ENCODE measurements around the gene CNKSR3. TPM values are rescaled to one million over a fixed set of nuclear protein-coding genes. Genes with fewer than 3 reads are reported as not detected.

CNKSR3 gene
- polyA plus RNA-seq, 1 donor from 2014 or later, result 3.0 TPM

- H4K20me1 ChIP-seq (ENCODE audit: insufficient read depth), result no peaks in the 10 kb centered on the region
- no peaks in the 10 kb centered on the region for H3K36me3 ChIP-seq (ENCODE audit: insufficient read depth, low read length)
- H3K9me2 ChIP-seq (ENCODE audit: insufficient read depth, low read length), result no peaks in the 10 kb centered on the region
- H3K27ac ChIP-seq (ENCODE audit: low read length), result no peak overlapping the region
- no peak overlapping the region for H3K9ac ChIP-seq (ENCODE audit: low read length)
- H3K27me3 ChIP-seq (ENCODE audit: insufficient read depth, low read depth, low read length), result no peaks in the 10 kb centered on the region
- H3K4me2 ChIP-seq (ENCODE audit: low read length), result no peak overlapping the region
- TF ChIP-seq REST (IDR thresholded peaks at IDR 0.05; ENCODE audit: borderline replicate concordance) (no peak), CTCF (IDR thresholded peaks at IDR 0.05; ENCODE audit: poor library complexity, severe bottlenecking) (no peak), TAF1 (IDR thresholded peaks at IDR 0.05; ENCODE audit: low read depth) (no peak), MXI1 (conservative IDR thresholded peaks at IDR 0.05; ENCODE audit: poor library complexity, severe bottlenecking) (no peak), EP300 (conservative IDR thresholded peaks at IDR 0.05; ENCODE audit: poor library complexity, severe bottlenecking) (no peak), RAD21 (conservative IDR thresholded peaks at IDR 0.05) (no peak), SMC3 (conservative IDR thresholded peaks at IDR 0.05; ENCODE audit: poor library complexity) (no peak), EZH2 (IDR thresholded peaks at IDR 0.05; ENCODE audit: borderline replicate concordance, insufficient read depth, low read length, poor library complexity, severe bottlenecking) (no peak), POLR2AphosphoS5 (IDR thresholded peaks at IDR 0.05) (no peak)
- no peak overlapping the region for H2AFZ ChIP-seq (ENCODE audit: low read depth, low read length)
- no peak overlapping the region for H3K4me3 ChIP-seq (ENCODE audit: low read length)
- no peaks in the 10 kb centered on the region for H3F3A ChIP-seq (ENCODE audit: insufficient read depth, low read length, poor library complexity, severe bottlenecking)
- H3K9me3 ChIP-seq (ENCODE audit: low read length), result no peaks in the 10 kb centered on the region
- H3K79me2 ChIP-seq (replicated peaks; ENCODE audit: insufficient read depth, low read length), result peaks cover 15% of the 10 kb centered on the region
Observed at GRCh38 chr6:154506582-154506981, 3.9 kb downstream of the CNKSR3 start.

- Histone ChIP-seq H3K36me3 (ENCODE audit: insufficient read depth, low read length) (no peaks in the 10 kb centered on the region), H3F3A (ENCODE audit: insufficient read depth, low read length, poor library complexity, severe bottlenecking) (no peaks in the 10 kb centered on the region), H4K20me1 (ENCODE audit: insufficient read depth) (no peaks in the 10 kb centered on the region), H3K27me3 (ENCODE audit: insufficient read depth, low read depth, low read length) (no peaks in the 10 kb centered on the region), H3K4me2 (ENCODE audit: low read length) (no peak overlapping the region), H3K9ac (ENCODE audit: low read length) (no peak overlapping the region), H3K9me3 (ENCODE audit: low read length) (no peaks in the 10 kb centered on the region), H3K79me2 (replicated peaks; ENCODE audit: insufficient read depth, low read length) (peaks cover 15% of the 10 kb centered on the region), H3K27ac (ENCODE audit: low read length) (no peak overlapping the region), H3K9me2 (ENCODE audit: insufficient read depth, low read length) (no peaks in the 10 kb centered on the region), H2AFZ (ENCODE audit: low read depth, low read length) (no peak overlapping the region), H3K4me3 (ENCODE audit: low read length) (no peak overlapping the region)
- no peak for TF ChIP-seq EZH2 (IDR thresholded peaks at IDR 0.05; ENCODE audit: borderline replicate concordance, insufficient read depth, low read length, poor library complexity, severe bottlenecking)
- TF ChIP-seq POLR2AphosphoS5 (IDR thresholded peaks at IDR 0.05), result no peak
- no peak for TF ChIP-seq REST (IDR thresholded peaks at IDR 0.05; ENCODE audit: borderline replicate concordance)
- TF ChIP-seq MXI1 (conservative IDR thresholded peaks at IDR 0.05; ENCODE audit: poor library complexity, severe bottlenecking), result no peak
- no peak for TF ChIP-seq SMC3 (conservative IDR thresholded peaks at IDR 0.05; ENCODE audit: poor library complexity)
- TF ChIP-seq TAF1 (IDR thresholded peaks at IDR 0.05; ENCODE audit: low read depth), result no peak
- TF ChIP-seq RAD21 (conservative IDR thresholded peaks at IDR 0.05), result no peak
- no peak for TF ChIP-seq CTCF (IDR thresholded peaks at IDR 0.05; ENCODE audit: poor library complexity, severe bottlenecking)
- no peak for TF ChIP-seq EP300 (conservative IDR thresholded peaks at IDR 0.05; ENCODE audit: poor library complexity, severe bottlenecking)
Observed at GRCh38 chr6:154506108-154506507, 4.4 kb downstream of the CNKSR3 start.

Measured in neural cell (in vitro differentiated cells).